OCI-LY7 (cell line): Measurements from ENCODE around the gene KLHL26.

Source experiments
- EZH2phosphoT487 ChIP-seq: fragments of 200-600 bp; sonication (generic); IDR thresholded peaks from 2 replicates; pipeline ENCODE4 v1.6.1; 2018; ENCODE audit warnings: low read depth, borderline replicate concordance, mild to moderate bottlenecking, mixed run types, antibody characterized with exemption, low read length, moderate library complexity, mixed read lengths
- TF ChIP-seq, protein P1 (sequence below): fragments of 200-600 bp; sonication (generic); conservative IDR thresholded peaks from 2 replicates; pipeline ENCODE4 v1.5.1; 2014; ENCODE audit warnings: mild to moderate bottlenecking, antibody characterized with exemption, low read length, moderate library complexity, mixed read lengths

DNA sequence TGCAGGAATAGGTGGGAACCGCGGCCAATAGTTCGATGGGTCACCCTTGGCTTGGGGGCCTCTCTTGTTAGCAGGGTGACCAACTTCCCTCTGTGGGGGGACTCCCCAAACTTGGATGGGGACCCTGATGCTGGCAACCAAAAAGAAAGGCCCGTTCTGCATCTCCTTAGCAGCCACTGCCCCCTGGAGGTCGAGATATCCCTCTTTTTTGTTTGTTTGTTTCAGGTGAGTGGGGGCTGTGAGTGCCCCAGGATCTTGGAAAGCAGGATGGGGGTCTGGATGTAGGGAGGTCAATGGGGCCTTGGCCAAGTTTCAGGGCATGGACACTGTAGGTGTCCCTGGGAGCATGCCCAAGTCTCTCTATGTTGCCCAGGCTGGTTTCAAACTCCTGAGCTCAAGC is 39.0 kb downstream of the KLHL26 start:
- TF ChIP-seq EZH2phosphoT487 = no peak
- TF ChIP-seq, protein P1, sequence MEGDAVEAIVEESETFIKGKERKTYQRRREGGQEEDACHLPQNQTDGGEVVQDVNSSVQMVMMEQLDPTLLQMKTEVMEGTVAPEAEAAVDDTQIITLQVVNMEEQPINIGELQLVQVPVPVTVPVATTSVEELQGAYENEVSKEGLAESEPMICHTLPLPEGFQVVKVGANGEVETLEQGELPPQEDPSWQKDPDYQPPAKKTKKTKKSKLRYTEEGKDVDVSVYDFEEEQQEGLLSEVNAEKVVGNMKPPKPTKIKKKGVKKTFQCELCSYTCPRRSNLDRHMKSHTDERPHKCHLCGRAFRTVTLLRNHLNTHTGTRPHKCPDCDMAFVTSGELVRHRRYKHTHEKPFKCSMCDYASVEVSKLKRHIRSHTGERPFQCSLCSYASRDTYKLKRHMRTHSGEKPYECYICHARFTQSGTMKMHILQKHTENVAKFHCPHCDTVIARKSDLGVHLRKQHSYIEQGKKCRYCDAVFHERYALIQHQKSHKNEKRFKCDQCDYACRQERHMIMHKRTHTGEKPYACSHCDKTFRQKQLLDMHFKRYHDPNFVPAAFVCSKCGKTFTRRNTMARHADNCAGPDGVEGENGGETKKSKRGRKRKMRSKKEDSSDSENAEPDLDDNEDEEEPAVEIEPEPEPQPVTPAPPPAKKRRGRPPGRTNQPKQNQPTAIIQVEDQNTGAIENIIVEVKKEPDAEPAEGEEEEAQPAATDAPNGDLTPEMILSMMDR = peak; percentile 81
